Fibroblast of skin of back (primary cell): ENCODE data around the gene ELL.

Experiments
- DNase-seq: peaks from one replicate; pipeline ENCODE4 v3.0.0-alpha.2; 2013

ELL gene

GRCh38 chr19:18443406-18443805 lies 78.5 kb downstream of the ELL start:
- no peak for DNase-seq

- no peak for DNase-seq
Observed at GRCh38 chr19:18442941-18443340, 78.9 kb downstream of the ELL start.

- DNase-seq: no peak
Observed at GRCh38 chr19:18441804-18442788, 79.8 kb downstream of the ELL start.

GRCh38 chr19:18440936-18441803 lies 80.7 kb downstream of the ELL start:
- no peak for DNase-seq

- DNase-seq: no peak
Observed at GRCh38 chr19:18440415-18440877, 81.4 kb downstream of the ELL start.

GRCh38 chr19:18439910-18440237 lies 82.0 kb downstream of the ELL start:
- DNase-seq: no peak

- DNase-seq: peak; percentile 55
Observed at GRCh38 chr19:18439025-18439909, 82.6 kb downstream of the ELL start.

- DNase-seq: peak; percentile 51
Observed at GRCh38 chr19:18438331-18439024, 83.4 kb downstream of the ELL start.

- peak; percentile 36 for DNase-seq
Observed at GRCh38 chr19:18437491-18438330, 84.2 kb downstream of the ELL start, which contains the start of gene ISYNA1. ISYNA1 (minus strand) TSS chr19:18438133; CDS start chr19:18437979, 154 bp downstream.

- DNase-seq: peak; percentile 84
Observed at GRCh38 chr19:18436671-18437490, 85.0 kb downstream of the ELL start.

- no peak for DNase-seq
Observed at GRCh38 chr19:18435842-18436670, 85.8 kb downstream of the ELL start.

GRCh38 chr19:18435178-18435841 lies 86.6 kb downstream of the ELL start:
- DNase-seq: no peak

- DNase-seq: no peak
Observed at GRCh38 chr19:18434411-18435175, 87.3 kb downstream of the ELL start.

- no peak for DNase-seq
Observed at GRCh38 chr19:18433735-18434398, 88.0 kb downstream of the ELL start.

GRCh38 chr19:18433015-18433691 lies 88.7 kb downstream of the ELL start:
- DNase-seq: no peak
